Esophagus squamous epithelium (tissue), 5 donors: ENCODE data around the gene DMBX1. TPM values are rescaled to one million over a fixed set of nuclear protein-coding genes. Genes with fewer than 3 reads are reported as not detected.

Source experiments
- DNase-seq: peaks from one replicate; lab custom pipeline; 2025; lab: John Stamatoyannopoulos, UW
- H3K27ac ChIP-seq, 4 donors: fragments of 200-600 bp; sonication (generic); one replicate each; pipeline ENCODE4 v1.5.1; 2016 to 2019; ENCODE audit warnings: mild to moderate bottlenecking in 1 of 4
- H3K27me3 ChIP-seq, 4 donors: fragments of 200-600 bp; sonication (generic); 1 replicate in 3 of 4; 2 replicates in 1 of 4; pipeline versions ENCODE4 v1.5.1 to v1.6.0; 2017 to 2021; ENCODE audit warnings: antibody characterized with exemption in 1 of 4
- H3K36me3 ChIP-seq, 3 donors: fragments of 200-600 bp; sonication (generic); one replicate each; pipeline ENCODE4 v1.5.1; 2016 to 2019
- H3K4me1 ChIP-seq, 3 donors: fragments of 200-600 bp; sonication (generic); one replicate each; pipeline ENCODE4 v1.5.1; 2017 to 2019
- H3K4me3 ChIP-seq, 4 donors: fragments of 200-600 bp; sonication (generic); 1 replicate in 3 of 4; 2 replicates in 1 of 4; pipeline ENCODE4 v1.5.1; 2016 to 2019; ENCODE audit warnings: mild to moderate bottlenecking in 2 of 4, moderate library complexity in 1 of 4
- H3K9me3 ChIP-seq, 3 donors: fragments of 200-600 bp; sonication (generic); one replicate each; pipeline ENCODE4 v1.5.1; 2016 to 2019
- CTCF ChIP-seq, 6 experiments: fragments of 450-650 bp in 4 of 6; fragments of 200-600 bp in 2 of 6; sonication (generic) in 2 of 6; IDR thresholded peaks; one replicate each; pipeline ENCODE4 v1.5.1; 2016 to 2019; ENCODE audit warnings: antibody characterized with exemption in 6 of 6, mild to moderate bottlenecking in 4 of 6, moderate library complexity in 4 of 6
- POLR2A ChIP-seq, 4 donors: fragments of 450-650 bp; IDR thresholded peaks; one replicate each; pipeline ENCODE4 v1.6.1; 2017; ENCODE audit warnings: antibody characterized with exemption in 4 of 4, mild to moderate bottlenecking in 4 of 4, moderate library complexity in 3 of 4
- WGBS, 2 donors: methylation state at CpG; one replicate each; pipeline ENCODE4 v1.1.5; 2018; 5-methylcytosine and 5-hydroxymethylcytosine counted together
- intact Hi-C: fragments of 100-400 bp; cut with DNase I; formaldehyde crosslinking; loops from one replicate; pipeline ENCODE4 v1.15.0; 2022
- total RNA-seq, 4 donors: library from RNA; depleted of rRNA; stranded (reverse); fragments of >200 nt; gene quantifications; one replicate each; pipeline ENCODE4 v1.1.0, GENCODE V29; 2016
- donor health status: DM: yes; HTN: yes; CAD: no.

The DMBX1 gene
- total RNA-seq, 4 donors from 2014 or later: not detected

- TF ChIP-seq POLR2A (IDR thresholded peaks at IDR 0.05) (no peak), CTCF (IDR thresholded peaks at IDR 0.05) (no peak)
- DNase-seq: no peak
- intact Hi-C loops: no loop called here
- H3K36me3 ChIP-seq: no peaks in the 10 kb centered on the region
- H3K9me3 ChIP-seq: no peaks in the 10 kb centered on the region
- no peak overlapping the region for H3K27ac ChIP-seq
- 16 to 54% methylated on average over 8 to 11 of the region's 15 CpGs for WGBS, 2 donors
- peaks cover 19 to 77% (median 22%) of the 10 kb centered on the region in 3 donors for H3K4me1 ChIP-seq
- H3K27me3 ChIP-seq: peaks cover 0 to 40% (median 0%) of the 10 kb centered on the region in 4 donors
- no peak overlapping the region for H3K4me3 ChIP-seq
Observed at GRCh38 chr1:46520063-46520911, 30.7 kb downstream of the DMBX1 start.

- peaks cover 0 to 51% (median 0%) of the 10 kb centered on the region in 4 donors for H3K27me3 ChIP-seq
- H3K4me1 ChIP-seq: peaks cover 19 to 72% (median 22%) of the 10 kb centered on the region in 3 donors
- H3K9me3 ChIP-seq: no peaks in the 10 kb centered on the region
- intact Hi-C loops: no loop called here
- no peak overlapping the region for H3K4me3 ChIP-seq
- H3K27ac ChIP-seq: peak overlapping the region in 3 of 4 donors; percentile 60 to 77 (median 72)
- no peaks in the 10 kb centered on the region for H3K36me3 ChIP-seq
- WGBS, 2 donors: 50 to 81% methylated on average over 2 of the region's 2 CpGs
- TF ChIP-seq POLR2A (IDR thresholded peaks at IDR 0.05): no peak
- TF ChIP-seq CTCF (IDR thresholded peaks at IDR 0.05): no peak
- no peak for DNase-seq
Observed at GRCh38 chr1:46521414-46521813, 31.8 kb downstream of the DMBX1 start.

- Histone ChIP-seq H3K4me3 (no peak overlapping the region), H3K9me3 (no peaks in the 10 kb centered on the region), H3K27ac (peak overlapping the region; percentile 60 to 77 (median 74)), H3K36me3 (no peaks in the 10 kb centered on the region), H3K27me3 (peaks cover 0 to 54% (median 0%) of the 10 kb centered on the region in 4 donors), H3K4me1 (peaks cover 15 to 62% (median 22%) of the 10 kb centered on the region in 3 donors)
- no peak for DNase-seq
- 9 to 23% methylated on average over 5 to 14 of the region's 16 CpGs for WGBS, 2 donors
- intact Hi-C loops: no loop called here
- no peak for TF ChIP-seq CTCF (IDR thresholded peaks at IDR 0.05)
- no peak for TF ChIP-seq POLR2A (IDR thresholded peaks at IDR 0.05)
Observed at GRCh38 chr1:46522184-46522968, 32.7 kb downstream of the DMBX1 start.

- peaks cover 0 to 50% (median 0%) of the 10 kb centered on the region in 4 donors for H3K27me3 ChIP-seq
- peak overlapping the region; percentile 60 to 77 (median 74) for H3K27ac ChIP-seq
- 48% methylated on average over 13 of the region's 13 CpGs; no CpG with 5 or more reads in 1 of the 2 donors for WGBS, 2 donors
- H3K4me3 ChIP-seq: no peak overlapping the region
- H3K4me1 ChIP-seq: peaks cover 15 to 57% (median 22%) of the 10 kb centered on the region in 3 donors
- intact Hi-C loops: no loop called here
- no peak for TF ChIP-seq POLR2A (IDR thresholded peaks at IDR 0.05)
- no peak for TF ChIP-seq CTCF (IDR thresholded peaks at IDR 0.05)
- no peaks in the 10 kb centered on the region for H3K9me3 ChIP-seq
- no peaks in the 10 kb centered on the region for H3K36me3 ChIP-seq
- no peak for DNase-seq
Observed at GRCh38 chr1:46522969-46523320, 33.3 kb downstream of the DMBX1 start.
